Lower lobe of right lung (tissue), 2 donors: ENCODE results near the gene ROS1. TPM values are rescaled to one million over a fixed set of nuclear protein-coding genes. Genes with fewer than 3 reads are reported as not detected.

Experiments
- ATAC-seq, 2 donors: fragments of 200-7000 bp; cut with Tn5 transposase; one replicate each; pipeline ENCODE4 v1.9.1; 2020 to 2022; ENCODE audit warnings: mild to moderate bottlenecking in 2 of 2, moderate library complexity in 2 of 2
- DNase-seq: peaks from one replicate; pipeline ENCODE4 v3.0.0-alpha.2; 2020
- H3K27ac ChIP-seq: fragments of 200-600 bp; one replicate; pipeline ENCODE4 v1.8.0; 2022
- H3K27me3 ChIP-seq: fragments of 200-600 bp; one replicate; pipeline ENCODE4 v1.8.0; 2022; ENCODE audit warnings: low read depth
- H3K36me3 ChIP-seq: fragments of 200-600 bp; one replicate; pipeline ENCODE4 v1.8.0; 2022; ENCODE audit warnings: mild to moderate bottlenecking
- H3K4me1 ChIP-seq: fragments of 200-600 bp; one replicate; pipeline ENCODE4 v1.8.0; 2022
- H3K4me3 ChIP-seq: fragments of 200-600 bp; one replicate; pipeline ENCODE4 v1.8.0; 2022; ENCODE audit warnings: mild to moderate bottlenecking
- H3K9me3 ChIP-seq: fragments of 200-600 bp; one replicate; pipeline ENCODE4 v1.8.0; 2022
- intact Hi-C: fragments of 100-400 bp; cut with DNase I; formaldehyde crosslinking; loops from one replicate; pipeline ENCODE4 v1.11.0; 2022
- total RNA-seq: library from RNA; stranded (reverse); fragmentation: NEBNext Ultra II Directional; extraction: Animal tissue kit (Norgen Biotek cat#: 25700); gene quantifications from one replicate; pipeline ENCODE4 v1.2.1, GENCODE V29; 2021
- TF ChIP-seq, protein P1 (sequence below): fragments of 200-600 bp; IDR thresholded peaks from one replicate; pipeline ENCODE4 v1.8.0; 2022; ENCODE audit warnings: antibody characterized with exemption, mild to moderate bottlenecking
- donor health status: DM: no; HTN: yes; CAD: no; lungs with severe emphysema.

ROS1 gene
- total RNA-seq, 1 donor from 2014 or later = 151 TPM

GRCh38 chr6:117409863-117410262 is 15.9 kb downstream of the ROS1 start:
- Histone ChIP-seq H3K27ac (no peak overlapping the region), H3K4me3 (no peak overlapping the region), H3K9me3 (no peaks in the 10 kb centered on the region), H3K36me3 (no peaks in the 10 kb centered on the region), H3K27me3 (no peaks in the 10 kb centered on the region), H3K4me1 (peaks cover 4% of the 10 kb centered on the region)
- TF ChIP-seq, protein P1, sequence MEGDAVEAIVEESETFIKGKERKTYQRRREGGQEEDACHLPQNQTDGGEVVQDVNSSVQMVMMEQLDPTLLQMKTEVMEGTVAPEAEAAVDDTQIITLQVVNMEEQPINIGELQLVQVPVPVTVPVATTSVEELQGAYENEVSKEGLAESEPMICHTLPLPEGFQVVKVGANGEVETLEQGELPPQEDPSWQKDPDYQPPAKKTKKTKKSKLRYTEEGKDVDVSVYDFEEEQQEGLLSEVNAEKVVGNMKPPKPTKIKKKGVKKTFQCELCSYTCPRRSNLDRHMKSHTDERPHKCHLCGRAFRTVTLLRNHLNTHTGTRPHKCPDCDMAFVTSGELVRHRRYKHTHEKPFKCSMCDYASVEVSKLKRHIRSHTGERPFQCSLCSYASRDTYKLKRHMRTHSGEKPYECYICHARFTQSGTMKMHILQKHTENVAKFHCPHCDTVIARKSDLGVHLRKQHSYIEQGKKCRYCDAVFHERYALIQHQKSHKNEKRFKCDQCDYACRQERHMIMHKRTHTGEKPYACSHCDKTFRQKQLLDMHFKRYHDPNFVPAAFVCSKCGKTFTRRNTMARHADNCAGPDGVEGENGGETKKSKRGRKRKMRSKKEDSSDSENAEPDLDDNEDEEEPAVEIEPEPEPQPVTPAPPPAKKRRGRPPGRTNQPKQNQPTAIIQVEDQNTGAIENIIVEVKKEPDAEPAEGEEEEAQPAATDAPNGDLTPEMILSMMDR = no peak
- intact Hi-C loops = no loop called here
- no peak for ATAC-seq
- DNase-seq = no peak

- ATAC-seq = no peak
- Histone ChIP-seq H3K36me3 (no peaks in the 10 kb centered on the region), H3K4me1 (no peaks in the 10 kb centered on the region), H3K27me3 (no peaks in the 10 kb centered on the region), H3K4me3 (no peak overlapping the region), H3K27ac (no peak overlapping the region), H3K9me3 (no peaks in the 10 kb centered on the region)
- DNase-seq = no peak
- intact Hi-C loops = no loop called here
- TF ChIP-seq, protein P1 = no peak
Observed at GRCh38 chr6:117409420-117409819, 16.3 kb downstream of the ROS1 start.

GRCh38 chr6:117404548-117404947 is 21.2 kb downstream of the ROS1 start:
- Histone ChIP-seq H3K4me1 (no peaks in the 10 kb centered on the region), H3K27me3 (no peaks in the 10 kb centered on the region), H3K9me3 (no peaks in the 10 kb centered on the region), H3K27ac (no peak overlapping the region), H3K4me3 (no peak overlapping the region), H3K36me3 (no peaks in the 10 kb centered on the region)
- intact Hi-C loops = no loop called here
- ATAC-seq = no peak
- DNase-seq = no peak
- TF ChIP-seq, protein P1 = no peak

- Histone ChIP-seq H3K27me3 (no peaks in the 10 kb centered on the region), H3K36me3 (no peaks in the 10 kb centered on the region), H3K4me1 (no peaks in the 10 kb centered on the region), H3K4me3 (no peak overlapping the region), H3K9me3 (no peaks in the 10 kb centered on the region), H3K27ac (no peak overlapping the region)
- intact Hi-C loops = no loop called here
- TF ChIP-seq, protein P1 = no peak
- ATAC-seq (no peak), DNase-seq (no peak)
Observed at GRCh38 chr6:117401799-117402198, 23.9 kb downstream of the ROS1 start.

DNA sequence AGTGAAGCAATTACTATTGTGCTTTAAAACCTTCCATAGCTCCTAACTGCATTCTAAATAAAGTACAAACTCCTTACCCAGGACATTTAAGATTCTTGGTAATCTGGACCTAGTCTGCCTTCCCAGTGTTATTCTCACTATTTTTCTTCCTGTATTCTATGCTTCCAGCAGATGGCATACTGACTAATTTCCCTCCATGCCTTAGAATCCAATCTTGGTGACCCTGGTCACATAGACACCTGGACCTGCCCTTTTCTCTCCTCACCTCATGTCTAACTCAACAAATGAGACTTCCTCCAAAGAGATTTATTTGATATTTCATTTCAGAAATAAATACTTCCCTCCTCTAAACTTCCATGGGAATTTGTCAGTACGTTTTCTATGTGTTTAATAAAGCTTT is 25.8 kb downstream of the ROS1 start:
- Histone ChIP-seq H3K4me3 (no peak overlapping the region), H3K9me3 (no peaks in the 10 kb centered on the region), H3K4me1 (no peaks in the 10 kb centered on the region), H3K27ac (no peak overlapping the region), H3K27me3 (no peaks in the 10 kb centered on the region), H3K36me3 (no peaks in the 10 kb centered on the region)
- ATAC-seq (no peak), DNase-seq (no peak)
- TF ChIP-seq, protein P1 = no peak
- intact Hi-C loops = no loop called here

DNA sequence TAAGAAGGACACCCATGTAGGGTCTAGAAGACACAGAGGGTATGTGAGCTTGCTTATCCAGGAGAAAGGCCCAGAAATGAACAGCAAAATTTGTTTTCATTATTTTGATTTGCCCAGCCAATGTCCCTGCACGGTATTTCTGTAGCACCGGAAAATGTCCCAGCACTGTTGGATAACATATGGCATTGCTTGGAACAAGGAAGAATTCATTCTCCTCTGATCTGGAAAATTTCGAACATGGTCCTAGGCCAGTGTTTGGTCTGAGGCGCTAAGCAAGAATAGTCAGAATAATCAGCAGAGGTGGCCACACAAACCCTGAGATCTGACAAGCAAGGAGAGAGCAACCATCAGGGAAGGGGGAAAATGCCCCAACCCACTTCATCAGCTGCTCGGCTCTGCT is 26.6 kb downstream of the ROS1 start:
- DNase-seq = no peak
- ATAC-seq = no peak
- Histone ChIP-seq H3K4me3 (no peak overlapping the region), H3K36me3 (no peaks in the 10 kb centered on the region), H3K9me3 (no peaks in the 10 kb centered on the region), H3K27ac (no peak overlapping the region), H3K4me1 (no peaks in the 10 kb centered on the region), H3K27me3 (no peaks in the 10 kb centered on the region)
- intact Hi-C loops = no loop called here
- TF ChIP-seq, protein P1 = no peak
